Measurements from ENCODE around the gene SLC1A4.
"Not testable (repeated sequence)": the region's sequence is repeated elsewhere in the genome, so short reads cannot be mapped to it uniquely, and the experiment has no call there.

Gene SLC1A4

GRCh38 chr2:65030476-65031332, 41.5 kb downstream of the SLC1A4 start:
- Histone ChIP-seq H3K27me3 (no peaks in the 10 kb centered on the region), H3K27ac (peak overlapping the region in 2 of 11 experiments; percentile 19 to 27; a peak in 3 of 22 replicates), H3K4me3 (no peak overlapping the region), H4K20me1 (peaks cover 0 to 5% (median 0%) of the 10 kb centered on the region in 11 experiments; a peak in 2 of 22 replicates), H3K9me3 (replicated peaks in 1 of 11) (no peaks in the 10 kb centered on the region), H3K9ac (peak overlapping the region in 1 of 11 experiments; percentile 8; a peak in 1 of 22 replicates), H3K4me1 (peaks cover 48 to 77% (median 55%) of the 10 kb centered on the region in 10 experiments), H3K4me2 (peak overlapping the region; percentile 46 to 81 (median 64)), H3K36me3 (no peaks in the 10 kb centered on the region)
- no peak for TF ChIP-seq Cebpa-rat (IDR thresholded peaks at IDR 0.05)

GRCh38 chr2:65031341-65032018, 42.3 kb downstream of the SLC1A4 start:
- Histone ChIP-seq H3K4me1 (peaks cover 40 to 74% (median 47%) of the 10 kb centered on the region in 10 experiments), H4K20me1 (no peaks in the 10 kb centered on the region; a peak in 2 of 22 replicates), H3K9ac (peak overlapping the region in 3 of 11 experiments; percentile 30 to 52 (median 35); a peak in 5 of 22 replicates), H3K27ac (peak overlapping the region in 5 of 11 experiments; percentile 9 to 68 (median 58); a peak in 7 of 22 replicates), H3K27me3 (no peaks in the 10 kb centered on the region), H3K36me3 (no peaks in the 10 kb centered on the region), H3K9me3 (replicated peaks in 1 of 11) (no peaks in the 10 kb centered on the region), H3K4me3 (no peak overlapping the region), H3K4me2 (peak overlapping the region; percentile 46 to 81 (median 64))
- peak in 2 of 11 experiments; percentile 20 to 32; a peak in 2 of 22 replicates for TF ChIP-seq Cebpa-rat (IDR thresholded peaks at IDR 0.05)

GRCh38 chr2:65032019-65032975, 43.1 kb downstream of the SLC1A4 start:
- no peak for TF ChIP-seq Cebpa-rat (IDR thresholded peaks at IDR 0.05)
- Histone ChIP-seq H3K36me3 (peaks cover 0 to 2% (median 0%) of the 10 kb centered on the region in 11 experiments; a peak in 4 of 22 replicates), H4K20me1 (no peaks in the 10 kb centered on the region; a peak in 2 of 22 replicates), H3K27me3 (no peaks in the 10 kb centered on the region), H3K27ac (peak overlapping the region in 9 of 11 experiments; percentile 7 to 68 (median 48); a peak in 16 of 22 replicates), H3K4me2 (peak overlapping the region; percentile 46 to 81 (median 64)), H3K9ac (peak overlapping the region in 7 of 11 experiments; percentile 19 to 53 (median 45); a peak in 11 of 22 replicates), H3K4me3 (peak overlapping the region in 1 of 10 experiments; percentile 16; a peak in 1 of 20 replicates), H3K9me3 (replicated peaks in 1 of 11) (no peaks in the 10 kb centered on the region), H3K4me1 (peaks cover 32 to 66% (median 39%) of the 10 kb centered on the region in 10 experiments)

GRCh38 chr2:65033178-65033577, 44.0 kb downstream of the SLC1A4 start:
- no peak for TF ChIP-seq Cebpa-rat (IDR thresholded peaks at IDR 0.05)
- Histone ChIP-seq H3K36me3 (peaks cover 0 to 10% (median 3%) of the 10 kb centered on the region in 11 experiments; a peak in 10 of 22 replicates), H3K27me3 (no peaks in the 10 kb centered on the region), H3K4me2 (peak overlapping the region in 2 of 11 experiments; percentile 1 to 2; a peak in 1 of 22 replicates), H3K9me3 (replicated peaks in 1 of 11) (no peaks in the 10 kb centered on the region), H4K20me1 (no peaks in the 10 kb centered on the region; a peak in 2 of 22 replicates), H3K9ac (no peak overlapping the region), H3K27ac (no peak overlapping the region), H3K4me1 (peaks cover 23 to 57% (median 30%) of the 10 kb centered on the region in 10 experiments), H3K4me3 (no peak overlapping the region)

GRCh38 chr2:65033667-65034066, 44.5 kb downstream of the SLC1A4 start:
- not testable (repeated sequence) for H3K27me3 ChIP-seq, H3K9ac ChIP-seq
- H3K4me2 ChIP-seq, result 0 out of 22 replicates have a peak overlapping the region, but pooled peaks of 1 of the 11 experiments have one; percentile 2

GRCh38 chr2:65035351-65035943, 46.2 kb downstream of the SLC1A4 start:
- H3K36me3 ChIP-seq, result peaks cover 0 to 29% (median 7%) of the 10 kb centered on the region in 11 experiments; a peak in 10 of 22 replicates
- H3K4me3 ChIP-seq, result no peak overlapping the region
- no peak for TF ChIP-seq Cebpa-rat (IDR thresholded peaks at IDR 0.05)
- H3K9ac ChIP-seq, result peak overlapping the region in 2 of 11 experiments; percentile 31 to 46; a peak in 1 of 22 replicates
- H4K20me1 ChIP-seq, result peaks cover 0 to 7% (median 0%) of the 10 kb centered on the region in 11 experiments; a peak in 2 of 22 replicates
- peak overlapping the region in 3 of 11 experiments; percentile 40 to 47 (median 42); a peak in 5 of 22 replicates for H3K4me2 ChIP-seq
- no peak overlapping the region for H3K27ac ChIP-seq
- no peaks in the 10 kb centered on the region for H3K9me3 ChIP-seq (replicated peaks in 1 of 11)
- peaks cover 21 to 39% (median 25%) of the 10 kb centered on the region in 10 experiments for H3K4me1 ChIP-seq
- H3K27me3 ChIP-seq, result no peaks in the 10 kb centered on the region

More at GRCh38 chr2:65033667-65034066, 44.5 kb downstream of the SLC1A4 start:
- not testable (repeated sequence) for H3K27ac ChIP-seq; H4K20me1 ChIP-seq; H3K9me3 ChIP-seq (replicated peaks in 1 of 11); H3K4me3 ChIP-seq
- peaks cover 21 to 53% (median 26%) of the 10 kb centered on the region in 10 experiments for H3K4me1 ChIP-seq
- H3K36me3 ChIP-seq, result peaks cover 0 to 15% (median 7%) of the 10 kb centered on the region in 11 experiments; a peak in 10 of 22 replicates

GRCh38 chr2:65037178-65037577, 48.0 kb downstream of the SLC1A4 start:
- H3K36me3 ChIP-seq, result peaks cover 0 to 29% (median 7%) of the 10 kb centered on the region in 11 experiments; a peak in 10 of 22 replicates
- peaks cover 0 to 8% (median 0%) of the 10 kb centered on the region in 11 experiments; a peak in 2 of 22 replicates for H4K20me1 ChIP-seq
- H3K27ac ChIP-seq, result no peak overlapping the region
- no peaks in the 10 kb centered on the region for H3K27me3 ChIP-seq
- H3K4me1 ChIP-seq, result peaks cover 6 to 22% (median 11%) of the 10 kb centered on the region in 10 experiments
- TF ChIP-seq Cebpa-rat (IDR thresholded peaks at IDR 0.05), result no peak
- no peak overlapping the region for H3K4me3 ChIP-seq
- H3K9me3 ChIP-seq (replicated peaks in 1 of 11), result no peaks in the 10 kb centered on the region
- H3K9ac ChIP-seq, result no peak overlapping the region
- H3K4me2 ChIP-seq, result no peak overlapping the region

All from BLaER1 treated with 17β-estradiol and CSF1 and Interleukin-3, amounts not matched to agents 10 nM and 100 nM (cell line).